Esophagus muscularis mucosa (tissue), 4 donors: ENCODE data around the gene LARGE1.

Source experiments
- CTCF ChIP-seq, 3 experiments: fragments of 200-600 bp in 2 of 3; fragments of 450-650 bp in 1 of 3; sonication (generic) in 2 of 3; IDR thresholded peaks; one replicate each; pipeline ENCODE4 v1.5.1; 2017 to 2019; ENCODE audit warnings: antibody characterized with exemption in 3 of 3, mild to moderate bottlenecking in 2 of 3, moderate library complexity in 1 of 3
- EP300 ChIP-seq: sonication (generic); formaldehyde crosslinking; IDR thresholded peaks from one replicate; pipeline ENCODE4 v1.6.1; 2017; ENCODE audit warnings: antibody characterized with exemption
- POLR2A ChIP-seq: fragments of 450-650 bp; IDR thresholded peaks from one replicate; pipeline ENCODE4 v1.6.1; 2017; ENCODE audit warnings: antibody characterized with exemption, moderate library complexity, mild to moderate bottlenecking, low read depth

- TF ChIP-seq CTCF (IDR thresholded peaks at IDR 0.05) (no peak), EP300 (no peak), POLR2A (no peak)
These were observed 569.8 kb downstream of the LARGE1 start for GRCh38 chr22:33350491-33350890.
